WTC11 (cell line): Measurements from ENCODE around the gene CMTR1.

Source experiments
- CBFB ChIP-seq: sonication (generic); formaldehyde crosslinking; IDR thresholded peaks from 2 replicates; pipeline ENCODE4 v1.8.1; 2022; ENCODE audit warnings: mild to moderate bottlenecking, low read depth, missing genetic modification reagents
- CREM ChIP-seq: sonication (generic); formaldehyde crosslinking; IDR thresholded peaks from 2 replicates; pipeline ENCODE4 v1.8.1; 2022; ENCODE audit warnings: mild to moderate bottlenecking, missing genetic modification reagents, moderate library complexity
- ESRRA ChIP-seq: sonication (generic); formaldehyde crosslinking; IDR thresholded peaks from 2 replicates; pipeline ENCODE4 v1.8.1; 2022; ENCODE audit warnings: mild to moderate bottlenecking, missing genetic modification reagents, borderline replicate concordance
- NFE2L1 ChIP-seq: sonication (generic); formaldehyde crosslinking; IDR thresholded peaks from 2 replicates; pipeline ENCODE4 v1.8.1; 2023; ENCODE audit warnings: missing genetic modification reagents
- NR2C2 ChIP-seq: sonication (generic); formaldehyde crosslinking; IDR thresholded peaks from 2 replicates; pipeline ENCODE4 v1.8.0; 2022; ENCODE audit warnings: mild to moderate bottlenecking, missing genetic modification reagents
- SP1 ChIP-seq: sonication (generic); formaldehyde crosslinking; conservative IDR thresholded peaks from 2 replicates; pipeline ENCODE4 v1.8.1; 2022; ENCODE audit warnings: missing genetic modification reagents
- ZBTB21 ChIP-seq: sonication (generic); formaldehyde crosslinking; IDR thresholded peaks from 2 replicates; pipeline ENCODE4 v1.8.1; 2023; ENCODE audit warnings: mild to moderate bottlenecking, missing genetic modification reagents, borderline replicate concordance
- ZNF232 ChIP-seq: sonication (generic); formaldehyde crosslinking; IDR thresholded peaks from 2 replicates; pipeline ENCODE4 v1.8.0; 2022; ENCODE audit warnings: mild to moderate bottlenecking, missing genetic modification reagents
- TF ChIP-seq, protein P1 (sequence below): fragments of 200-600 bp; IDR thresholded peaks from 2 replicates; pipeline ENCODE4 v1.8.0; 2022; ENCODE audit warnings: antibody characterized with exemption
- TF ChIP-seq, protein P2 (sequence below): sonication (generic); formaldehyde crosslinking; IDR thresholded peaks from 2 replicates; pipeline ENCODE4 v1.8.1; 2023; ENCODE audit warnings: mild to moderate bottlenecking, moderate library complexity, missing genetic modification reagents
- TF ChIP-seq, protein P3 (sequence below): sonication (generic); formaldehyde crosslinking; IDR thresholded peaks from 2 replicates; pipeline ENCODE4 v1.8.1; 2023; ENCODE audit warnings: mild to moderate bottlenecking, missing genetic modification reagents, moderate library complexity
- TF ChIP-seq, protein P4 (sequence below): sonication (generic); formaldehyde crosslinking; IDR thresholded peaks from 2 replicates; pipeline ENCODE4 v1.8.1; 2023; ENCODE audit warnings: mild to moderate bottlenecking, missing genetic modification reagents
- TF ChIP-seq, protein P5 (sequence below): sonication (generic); formaldehyde crosslinking; IDR thresholded peaks from 2 replicates; pipeline ENCODE4 v1.8.1; 2022; ENCODE audit warnings: mild to moderate bottlenecking, missing genetic modification reagents, moderate library complexity, borderline replicate concordance

DNA sequence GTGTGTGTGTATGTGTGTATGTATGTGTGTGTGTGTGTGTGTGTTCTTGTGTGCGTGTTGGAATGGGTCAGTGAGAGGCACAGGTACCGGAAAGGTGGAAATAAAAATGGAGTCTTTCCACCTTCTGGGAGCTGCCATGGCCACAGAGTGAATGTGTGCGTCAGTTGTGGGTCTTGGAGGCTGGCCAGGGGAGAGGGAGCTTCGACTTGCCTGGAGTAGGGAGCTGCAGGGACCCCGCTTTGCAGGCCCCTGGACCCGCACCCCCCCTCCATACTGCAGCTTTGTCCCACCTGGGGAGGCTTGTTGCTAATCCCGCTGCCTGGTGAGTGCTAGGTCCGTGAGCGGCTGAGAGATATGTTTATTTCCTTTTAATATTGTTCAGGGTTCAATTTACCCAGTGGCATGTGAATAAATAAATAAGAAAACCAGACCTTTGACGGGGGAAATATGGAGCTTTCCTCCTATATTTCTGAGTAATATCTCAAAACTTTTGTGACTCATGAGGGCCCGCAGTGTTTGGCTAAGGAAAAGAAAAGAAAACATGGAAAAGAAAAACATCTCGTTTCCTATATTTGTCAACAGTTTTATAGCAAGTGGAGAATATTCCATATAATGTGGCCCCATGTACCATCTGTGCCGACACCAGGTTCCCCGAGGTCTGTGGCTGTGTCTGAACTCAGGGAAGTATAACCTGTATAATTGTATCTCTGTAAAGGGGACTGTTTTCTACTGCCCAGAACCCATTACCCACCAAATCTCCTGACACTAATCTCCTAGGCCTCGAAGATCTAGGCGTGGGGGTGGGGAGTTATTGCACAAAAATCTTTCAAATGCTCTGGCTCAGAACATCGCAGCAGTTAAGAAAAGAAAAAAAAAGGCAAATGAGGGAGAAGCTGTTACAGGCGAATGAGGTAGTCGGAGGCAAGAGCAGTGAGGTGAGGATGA is 91.3 kb downstream of the CMTR1 start:
- TF ChIP-seq CBFB (CRISPR knock-in tag) (no peak), SP1 (CRISPR knock-in tag) (no peak), ESRRA (CRISPR knock-in tag) (no peak), NR2C2 (CRISPR knock-in tag) (no peak), NFE2L1 (CRISPR knock-in tag) (no peak), CREM (CRISPR knock-in tag) (no peak), ZBTB21 (CRISPR knock-in tag) (no peak), ZNF232 (CRISPR knock-in tag) (no peak)
- TF ChIP-seq, protein P1, sequence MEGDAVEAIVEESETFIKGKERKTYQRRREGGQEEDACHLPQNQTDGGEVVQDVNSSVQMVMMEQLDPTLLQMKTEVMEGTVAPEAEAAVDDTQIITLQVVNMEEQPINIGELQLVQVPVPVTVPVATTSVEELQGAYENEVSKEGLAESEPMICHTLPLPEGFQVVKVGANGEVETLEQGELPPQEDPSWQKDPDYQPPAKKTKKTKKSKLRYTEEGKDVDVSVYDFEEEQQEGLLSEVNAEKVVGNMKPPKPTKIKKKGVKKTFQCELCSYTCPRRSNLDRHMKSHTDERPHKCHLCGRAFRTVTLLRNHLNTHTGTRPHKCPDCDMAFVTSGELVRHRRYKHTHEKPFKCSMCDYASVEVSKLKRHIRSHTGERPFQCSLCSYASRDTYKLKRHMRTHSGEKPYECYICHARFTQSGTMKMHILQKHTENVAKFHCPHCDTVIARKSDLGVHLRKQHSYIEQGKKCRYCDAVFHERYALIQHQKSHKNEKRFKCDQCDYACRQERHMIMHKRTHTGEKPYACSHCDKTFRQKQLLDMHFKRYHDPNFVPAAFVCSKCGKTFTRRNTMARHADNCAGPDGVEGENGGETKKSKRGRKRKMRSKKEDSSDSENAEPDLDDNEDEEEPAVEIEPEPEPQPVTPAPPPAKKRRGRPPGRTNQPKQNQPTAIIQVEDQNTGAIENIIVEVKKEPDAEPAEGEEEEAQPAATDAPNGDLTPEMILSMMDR = no peak
- TF ChIP-seq, protein P2, sequence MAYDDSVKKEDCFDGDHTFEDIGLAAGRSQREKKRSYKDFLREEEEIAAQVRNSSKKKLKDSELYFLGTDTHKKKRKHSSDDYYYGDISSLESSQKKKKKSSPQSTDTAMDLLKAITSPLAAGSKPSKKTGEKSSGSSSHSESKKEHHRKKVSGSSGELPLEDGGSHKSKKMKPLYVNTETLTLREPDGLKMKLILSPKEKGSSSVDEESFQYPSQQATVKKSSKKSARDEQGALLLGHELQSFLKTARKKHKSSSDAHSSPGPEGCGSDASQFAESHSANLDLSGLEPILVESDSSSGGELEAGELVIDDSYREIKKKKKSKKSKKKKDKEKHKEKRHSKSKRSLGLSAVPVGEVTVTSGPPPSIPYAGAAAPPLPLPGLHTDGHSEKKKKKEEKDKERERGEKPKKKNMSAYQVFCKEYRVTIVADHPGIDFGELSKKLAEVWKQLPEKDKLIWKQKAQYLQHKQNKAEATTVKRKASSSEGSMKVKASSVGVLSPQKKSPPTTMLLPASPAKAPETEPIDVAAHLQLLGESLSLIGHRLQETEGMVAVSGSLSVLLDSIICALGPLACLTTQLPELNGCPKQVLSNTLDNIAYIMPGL = no peak
- TF ChIP-seq, protein P3, sequence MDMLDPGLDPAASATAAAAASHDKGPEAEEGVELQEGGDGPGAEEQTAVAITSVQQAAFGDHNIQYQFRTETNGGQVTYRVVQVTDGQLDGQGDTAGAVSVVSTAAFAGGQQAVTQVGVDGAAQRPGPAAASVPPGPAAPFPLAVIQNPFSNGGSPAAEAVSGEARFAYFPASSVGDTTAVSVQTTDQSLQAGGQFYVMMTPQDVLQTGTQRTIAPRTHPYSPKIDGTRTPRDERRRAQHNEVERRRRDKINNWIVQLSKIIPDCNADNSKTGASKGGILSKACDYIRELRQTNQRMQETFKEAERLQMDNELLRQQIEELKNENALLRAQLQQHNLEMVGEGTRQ = no peak
- TF ChIP-seq, protein P4, sequence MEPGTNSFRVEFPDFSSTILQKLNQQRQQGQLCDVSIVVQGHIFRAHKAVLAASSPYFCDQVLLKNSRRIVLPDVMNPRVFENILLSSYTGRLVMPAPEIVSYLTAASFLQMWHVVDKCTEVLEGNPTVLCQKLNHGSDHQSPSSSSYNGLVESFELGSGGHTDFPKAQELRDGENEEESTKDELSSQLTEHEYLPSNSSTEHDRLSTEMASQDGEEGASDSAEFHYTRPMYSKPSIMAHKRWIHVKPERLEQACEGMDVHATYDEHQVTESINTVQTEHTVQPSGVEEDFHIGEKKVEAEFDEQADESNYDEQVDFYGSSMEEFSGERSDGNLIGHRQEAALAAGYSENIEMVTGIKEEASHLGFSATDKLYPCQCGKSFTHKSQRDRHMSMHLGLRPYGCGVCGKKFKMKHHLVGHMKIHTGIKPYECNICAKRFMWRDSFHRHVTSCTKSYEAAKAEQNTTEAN = no peak
- TF ChIP-seq, protein P5, sequence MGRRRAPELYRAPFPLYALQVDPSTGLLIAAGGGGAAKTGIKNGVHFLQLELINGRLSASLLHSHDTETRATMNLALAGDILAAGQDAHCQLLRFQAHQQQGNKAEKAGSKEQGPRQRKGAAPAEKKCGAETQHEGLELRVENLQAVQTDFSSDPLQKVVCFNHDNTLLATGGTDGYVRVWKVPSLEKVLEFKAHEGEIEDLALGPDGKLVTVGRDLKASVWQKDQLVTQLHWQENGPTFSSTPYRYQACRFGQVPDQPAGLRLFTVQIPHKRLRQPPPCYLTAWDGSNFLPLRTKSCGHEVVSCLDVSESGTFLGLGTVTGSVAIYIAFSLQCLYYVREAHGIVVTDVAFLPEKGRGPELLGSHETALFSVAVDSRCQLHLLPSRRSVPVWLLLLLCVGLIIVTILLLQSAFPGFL = no peak
